Measurements from ENCODE around the gene RANBP10.

- TF ChIP-seq CTCF (IDR thresholded peaks at IDR 0.05; ENCODE audit: borderline replicate concordance, extremely low read depth, low read length, poor library complexity, severe bottlenecking) = no peak
- TF ChIP-seq EZH2 (IDR thresholded peaks at IDR 0.05; ENCODE audit: borderline replicate concordance, low read depth, low read length, severe bottlenecking) = no peak
These were observed 16.2 kb upstream of the RANBP10 start for GRCh38 chr16:67822511-67822910.
